ENCODE measurements around the gene SNTB2.

Gene SNTB2

DNA sequence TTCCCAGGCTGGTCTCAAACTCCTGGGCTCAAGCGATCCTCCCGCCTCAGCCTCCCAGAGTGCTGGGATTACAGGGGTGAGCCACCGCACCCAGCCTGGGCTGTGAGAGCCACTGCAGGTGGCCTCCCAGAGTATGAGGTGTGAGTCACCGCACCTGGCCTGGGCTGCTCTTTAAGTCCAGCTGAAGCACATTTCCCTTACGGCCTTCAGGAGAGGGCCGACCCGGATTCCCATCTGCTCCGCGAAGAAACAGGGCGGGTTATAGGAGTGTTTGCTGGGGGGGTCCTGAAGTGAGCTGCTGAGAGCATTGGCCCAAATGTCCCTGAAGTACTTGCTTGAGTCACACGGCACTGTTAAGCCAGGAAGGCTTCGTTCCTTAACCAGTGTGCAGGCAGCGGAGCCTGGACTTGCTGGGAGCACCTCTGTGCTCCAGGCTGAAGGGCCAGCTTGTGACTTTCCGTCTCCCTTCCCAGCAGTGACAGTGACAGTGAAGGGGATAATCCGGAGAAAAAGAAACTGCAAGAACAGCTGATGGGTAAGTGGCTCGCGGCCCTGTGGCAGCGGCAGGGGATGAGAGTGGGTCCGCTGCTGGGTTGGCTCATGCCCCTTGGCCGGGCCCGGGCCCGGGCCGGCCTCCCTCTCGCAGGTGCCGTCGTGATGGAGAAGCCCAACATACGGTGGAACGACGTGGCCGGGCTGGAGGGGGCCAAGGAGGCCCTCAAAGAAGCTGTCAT lies 131.4 kb downstream of the SNTB2 start:
- H3K4me3 ChIP-seq (ENCODE audit: low read depth, low read length) = no peak overlapping the region
- TF ChIP-seq, protein P1, sequence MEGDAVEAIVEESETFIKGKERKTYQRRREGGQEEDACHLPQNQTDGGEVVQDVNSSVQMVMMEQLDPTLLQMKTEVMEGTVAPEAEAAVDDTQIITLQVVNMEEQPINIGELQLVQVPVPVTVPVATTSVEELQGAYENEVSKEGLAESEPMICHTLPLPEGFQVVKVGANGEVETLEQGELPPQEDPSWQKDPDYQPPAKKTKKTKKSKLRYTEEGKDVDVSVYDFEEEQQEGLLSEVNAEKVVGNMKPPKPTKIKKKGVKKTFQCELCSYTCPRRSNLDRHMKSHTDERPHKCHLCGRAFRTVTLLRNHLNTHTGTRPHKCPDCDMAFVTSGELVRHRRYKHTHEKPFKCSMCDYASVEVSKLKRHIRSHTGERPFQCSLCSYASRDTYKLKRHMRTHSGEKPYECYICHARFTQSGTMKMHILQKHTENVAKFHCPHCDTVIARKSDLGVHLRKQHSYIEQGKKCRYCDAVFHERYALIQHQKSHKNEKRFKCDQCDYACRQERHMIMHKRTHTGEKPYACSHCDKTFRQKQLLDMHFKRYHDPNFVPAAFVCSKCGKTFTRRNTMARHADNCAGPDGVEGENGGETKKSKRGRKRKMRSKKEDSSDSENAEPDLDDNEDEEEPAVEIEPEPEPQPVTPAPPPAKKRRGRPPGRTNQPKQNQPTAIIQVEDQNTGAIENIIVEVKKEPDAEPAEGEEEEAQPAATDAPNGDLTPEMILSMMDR (IDR thresholded peaks at IDR 0.05; ENCODE audit: borderline replicate concordance, insufficient read depth, low read depth, low read length) = no peak

DNA sequence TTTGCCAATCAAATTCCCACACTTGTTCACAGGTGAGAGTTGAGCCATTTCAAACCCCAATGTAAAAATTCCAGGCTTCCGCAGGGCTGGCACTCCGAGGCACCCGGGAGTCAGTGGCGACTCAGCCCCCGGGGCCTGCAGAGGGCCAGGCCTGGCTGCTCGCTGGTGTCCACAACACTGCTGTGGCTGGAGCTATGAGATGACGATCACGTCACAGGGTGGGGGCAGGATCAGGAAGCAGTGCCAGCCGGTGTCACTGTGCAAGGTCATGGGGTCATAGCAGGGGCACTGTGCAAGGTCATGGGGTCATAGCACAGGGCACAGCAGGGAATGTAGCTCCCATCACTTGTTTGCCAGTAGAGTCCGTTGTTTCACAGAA lies 131.9 kb downstream of the SNTB2 start:
- TF ChIP-seq, protein P1 (IDR thresholded peaks at IDR 0.05; ENCODE audit: borderline replicate concordance, insufficient read depth, low read depth, low read length) = no peak
- no peak overlapping the region for H3K4me3 ChIP-seq (ENCODE audit: low read depth, low read length)

DNA sequence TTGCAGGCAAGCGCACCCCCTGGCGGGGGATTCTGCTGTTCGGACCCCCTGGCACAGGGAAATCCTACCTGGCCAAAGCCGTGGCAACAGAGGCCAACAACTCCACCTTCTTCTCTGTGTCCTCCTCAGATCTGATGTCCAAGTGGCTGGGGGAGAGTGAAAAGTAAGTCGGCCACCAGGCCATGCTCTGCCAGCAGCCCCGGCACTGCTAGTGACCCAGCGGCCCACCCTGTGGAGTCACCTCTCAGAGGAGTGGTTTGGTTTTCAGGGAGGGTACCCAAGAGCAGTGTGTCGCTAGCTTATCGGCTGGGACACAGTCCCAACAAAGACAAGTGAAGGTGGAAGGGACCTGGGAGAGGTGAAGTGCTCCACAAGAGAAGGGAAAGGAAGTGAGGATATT lies 132.4 kb downstream of the SNTB2 start:
- H3K4me3 ChIP-seq (ENCODE audit: low read depth, low read length) = no peak overlapping the region
- TF ChIP-seq, protein P1 (IDR thresholded peaks at IDR 0.05; ENCODE audit: borderline replicate concordance, insufficient read depth, low read depth, low read length) = no peak

DNA sequence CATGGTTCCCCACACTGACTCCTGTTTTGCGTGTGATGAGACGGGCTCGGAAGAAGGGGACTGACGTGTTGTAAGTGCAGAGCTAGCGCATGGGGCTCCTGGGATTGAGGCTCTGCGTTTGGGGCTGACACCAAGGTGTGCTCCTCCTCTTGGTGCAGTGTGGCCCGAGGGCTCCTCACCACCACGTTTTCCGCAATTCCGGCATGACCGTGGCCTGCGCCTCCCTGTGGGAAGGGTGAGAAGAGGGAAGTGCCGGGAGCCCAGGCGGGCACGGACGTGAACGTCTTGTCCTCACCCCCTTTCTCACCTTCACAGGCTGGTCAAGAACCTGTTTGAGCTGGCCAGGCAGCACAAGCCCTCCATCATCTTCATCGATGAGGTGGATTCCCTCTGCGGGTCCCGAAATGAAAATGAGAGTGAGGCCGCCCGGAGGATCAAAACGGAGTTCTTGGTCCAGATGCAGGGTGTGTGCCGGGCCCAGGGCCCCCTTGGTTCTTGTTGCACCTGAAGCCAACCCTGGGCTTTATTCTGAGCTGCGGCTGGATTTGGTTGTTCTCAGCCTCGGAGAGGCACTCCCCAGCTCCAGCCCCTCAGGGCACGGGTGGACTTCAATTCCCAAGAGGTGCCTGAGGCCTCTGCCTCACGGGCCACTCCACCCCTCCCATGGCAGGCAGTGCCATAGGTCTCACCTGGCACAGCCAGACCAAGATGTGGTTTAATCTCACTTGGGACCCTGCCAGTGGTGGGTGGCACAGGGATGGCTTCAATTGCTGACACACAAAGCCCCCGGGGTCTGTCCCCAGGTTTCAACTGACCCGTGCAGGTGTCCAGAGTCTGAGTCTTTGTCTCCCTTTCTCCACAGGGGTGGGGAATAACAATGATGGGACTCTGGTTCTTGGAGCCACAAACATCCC lies 133.1 kb downstream of the SNTB2 start:
- TF ChIP-seq, protein P1 (IDR thresholded peaks at IDR 0.05; ENCODE audit: borderline replicate concordance, insufficient read depth, low read depth, low read length) = no peak
- no peak overlapping the region for H3K4me3 ChIP-seq (ENCODE audit: low read depth, low read length)

DNA sequence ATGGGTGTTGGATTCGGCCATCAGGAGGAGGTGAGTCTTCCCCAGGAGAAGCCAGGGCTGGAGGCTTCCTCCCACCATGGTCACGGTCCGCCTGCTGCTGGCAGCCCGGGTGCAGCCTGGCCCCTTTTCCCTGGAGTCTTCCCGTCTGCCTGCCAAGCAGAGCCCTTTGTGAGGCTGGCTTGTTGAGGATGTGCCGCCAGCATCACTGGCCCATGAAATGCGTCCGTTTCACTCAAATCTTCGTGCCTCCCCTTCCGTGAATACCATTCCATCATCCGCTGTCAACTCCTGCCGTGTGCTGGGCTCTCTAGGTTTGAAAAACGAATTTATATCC lies 133.7 kb downstream of the SNTB2 start:
- TF ChIP-seq, protein P1 (IDR thresholded peaks at IDR 0.05; ENCODE audit: borderline replicate concordance, insufficient read depth, low read depth, low read length) = no peak
- no peak overlapping the region for H3K4me3 ChIP-seq (ENCODE audit: low read depth, low read length)

DNA sequence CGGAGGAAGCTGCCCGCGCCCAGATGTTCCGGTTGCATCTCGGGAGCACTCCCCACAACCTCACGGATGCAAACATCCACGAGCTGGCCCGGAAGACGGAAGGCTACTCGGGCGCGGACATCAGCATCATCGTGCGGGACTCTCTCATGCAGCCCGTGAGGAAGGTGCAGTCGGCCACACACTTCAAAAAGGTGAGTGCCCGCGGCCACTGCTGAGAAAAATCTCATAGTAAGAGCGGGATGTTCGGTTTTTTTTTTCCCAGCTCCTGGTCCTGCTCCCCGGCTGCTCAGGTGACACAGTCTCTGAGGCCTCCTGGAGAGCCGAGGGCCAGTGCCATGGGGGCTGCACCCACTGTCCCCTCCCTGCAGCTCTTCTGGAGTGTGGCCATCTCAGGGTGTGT lies 134.1 kb downstream of the SNTB2 start:
- no peak overlapping the region for H3K4me3 ChIP-seq (ENCODE audit: low read depth, low read length)
- TF ChIP-seq, protein P1 (IDR thresholded peaks at IDR 0.05; ENCODE audit: borderline replicate concordance, insufficient read depth, low read depth, low read length) = no peak
